IMR-90 (cell line): ENCODE results near the gene GMFB. TPM values are rescaled to one million over a fixed set of nuclear protein-coding genes. Genes with fewer than 3 reads are reported as not detected.

ENCODE experiments used
- ATAC-seq: fragments of 200-7000 bp; cut with Tn5 transposase; 2 replicates; pipeline ENCODE4 v1.9.1; 2020; ENCODE audit warnings: low read depth, mild to moderate bottlenecking, moderate library complexity
- BruUV-seq: library from RNA; stranded (reverse); fragments of 400-500 nt; replicated peaks from 2 replicates; lab custom pipeline; 2021; lab: Mats Ljungman, UMichigan
- CTCF ChIA-PET: fragments of 300-600 bp; formaldehyde crosslinking; extraction: SDS; loops from one replicate; lab custom pipeline; 2021; ENCODE audit warnings: antibody characterized with exemption; lab: Yijun Ruan, JAX
- POLR2A ChIA-PET: fragments of 300-600 bp; sonication (Branson Sonifier 250); formaldehyde crosslinking; loops from one replicate; lab custom pipeline; 2022; ENCODE audit warnings: antibody characterized with exemption; ENCODE audit not compliant: unreplicated experiment; lab: Charles Lee
- DNase-seq: peaks from one replicate; pipeline ENCODE4 v3.0.0; 2013
- H2AFZ ChIP-seq: replicated peaks from 2 replicates; pipeline ENCODE3; 2013; ENCODE audit warnings: low read length, mild to moderate bottlenecking; ENCODE audit not compliant: poor library complexity
- H2AK5ac ChIP-seq: 2 replicates; pipeline ENCODE4 v1.6.1; 2013; ENCODE audit warnings: low read depth, low read length, inconsistent platforms
- H2AK9ac ChIP-seq: replicated peaks from 2 replicates; pipeline ENCODE3; 2013; ENCODE audit warnings: mild to moderate bottlenecking, low read depth, low read length, moderate library complexity; ENCODE audit not compliant: poor library complexity
- H2BK120ac ChIP-seq: 2 replicates; pipeline ENCODE4 v1.6.1; 2013; ENCODE audit warnings: low read depth, low read length, inconsistent platforms
- H2BK15ac ChIP-seq: 3 replicates; pipeline ENCODE4 v1.6.1; 2013; ENCODE audit warnings: low read depth, low read length, inconsistent platforms
- H2BK20ac ChIP-seq: 2 replicates; pipeline ENCODE4 v1.6.1; 2013; ENCODE audit warnings: low read depth, mild to moderate bottlenecking, inconsistent platforms, low read length, moderate library complexity
- H2BK5ac ChIP-seq: 2 replicates; pipeline ENCODE4 v1.6.1; 2013; ENCODE audit warnings: mild to moderate bottlenecking, low read depth, low read length, inconsistent platforms; ENCODE audit not compliant: poor library complexity, severe bottlenecking
- H3K14ac ChIP-seq: replicated peaks from 2 replicates; pipeline ENCODE4 v1.6.1; 2013; ENCODE audit warnings: low read depth, low read length, inconsistent platforms
- H3K18ac ChIP-seq: 2 replicates; pipeline ENCODE4 v1.6.1; 2013; ENCODE audit warnings: low read depth, low read length, control low read depth
- H3K23ac ChIP-seq: 2 replicates; pipeline ENCODE4 v1.6.1; 2013; ENCODE audit warnings: low read depth, low read length, inconsistent platforms
- H3K27ac ChIP-seq: 2 replicates; pipeline ENCODE4 v1.5.1; 2013; ENCODE audit warnings: mild to moderate bottlenecking, control low read depth, low read length; ENCODE audit not compliant: insufficient read depth
- H3K27me3 ChIP-seq: 2 replicates; pipeline ENCODE4 v1.6.1; 2013; ENCODE audit warnings: low read length; ENCODE audit not compliant: control insufficient read depth, insufficient read depth
- H3K36me3 ChIP-seq: 2 replicates; pipeline ENCODE4 v1.6.1; 2013; ENCODE audit warnings: low read length, mixed read lengths; ENCODE audit not compliant: control insufficient read depth, insufficient read depth
- H3K4ac ChIP-seq: 2 replicates; pipeline ENCODE4 v1.6.1; 2013; ENCODE audit warnings: low read depth, low read length, inconsistent platforms
- H3K4me1 ChIP-seq: 2 replicates; pipeline ENCODE4 v1.6.1; 2013; ENCODE audit warnings: low read length, mixed read lengths; ENCODE audit not compliant: control insufficient read depth, insufficient read depth
- H3K4me2 ChIP-seq: 2 replicates; pipeline ENCODE4 v1.6.1; 2013; ENCODE audit warnings: low read depth, mild to moderate bottlenecking, control low read depth, low read length, moderate library complexity
- H3K4me3 ChIP-seq: 2 replicates; pipeline ENCODE4 v1.5.1; 2013; ENCODE audit warnings: low read depth, mild to moderate bottlenecking, control low read depth, low read length, moderate library complexity; ENCODE audit not compliant: insufficient read depth
- H3K56ac ChIP-seq: 2 replicates; pipeline ENCODE4 v1.6.1; 2013; ENCODE audit warnings: low read length, inconsistent platforms; ENCODE audit not compliant: insufficient read depth; ENCODE audit errors: extremely low read depth
- H3K79me1 ChIP-seq, 2 experiments: 2 replicates each; pipeline ENCODE4 v1.6.1; 2013; ENCODE audit warnings: low read length in 2 of 2, inconsistent platforms in 1 of 2, low read depth in 1 of 2
- H3K9ac ChIP-seq: 2 replicates; pipeline ENCODE4 v1.6.1; 2013; ENCODE audit warnings: low read depth, low read length, control low read depth
- H3K9me1 ChIP-seq: 2 replicates; pipeline ENCODE4 v1.6.1; 2013; ENCODE audit warnings: low read length, inconsistent platforms; ENCODE audit not compliant: insufficient read depth
- H3K9me3 ChIP-seq: 2 replicates; pipeline ENCODE4 v1.6.1; 2013; ENCODE audit warnings: low read length; ENCODE audit not compliant: control insufficient read depth, insufficient read depth
- H4K20me1 ChIP-seq: 2 replicates; pipeline ENCODE4 v1.6.1; 2013; ENCODE audit warnings: low read length, inconsistent platforms; ENCODE audit not compliant: insufficient read depth
- H4K5ac ChIP-seq: 2 replicates; pipeline ENCODE4 v1.6.1; 2013; ENCODE audit warnings: mild to moderate bottlenecking, low read depth, low read length, control low read depth
- H4K8ac ChIP-seq, 2 experiments: 2 replicates each; pipeline ENCODE4 v1.6.1; 2013; ENCODE audit warnings: low read depth in 2 of 2, low read length in 2 of 2, control low read depth in 1 of 2, inconsistent platforms in 1 of 2
- H4K91ac ChIP-seq: 2 replicates; pipeline ENCODE4 v1.6.1; 2013; ENCODE audit warnings: low read depth, low read length, inconsistent platforms; ENCODE audit not compliant: insufficient read depth
- MAFK ChIP-seq: IDR thresholded peaks from 2 replicates; pipeline ENCODE4 v1.6.1; 2012; ENCODE audit warnings: low read depth, low read length, improper control_type of control experiment
- NFE2L2 ChIP-seq: fragments of 150-350 bp; IDR thresholded peaks from 2 replicates; pipeline ENCODE4 v1.6.1; 2016; ENCODE audit warnings: low read depth, mild to moderate bottlenecking, low read length
- POLR2A ChIP-seq: IDR thresholded peaks from 2 replicates; pipeline ENCODE4 v1.6.1; 2012; ENCODE audit warnings: mild to moderate bottlenecking, low read depth, low read length
- RAD21 ChIP-seq: IDR thresholded peaks from 2 replicates; pipeline ENCODE4 v1.6.1; 2012; ENCODE audit warnings: low read length, improper control_type of control experiment
- SMC3 ChIP-seq: fragments of 150-350 bp; IDR thresholded peaks from 2 replicates; pipeline ENCODE4 v1.6.1; 2016; ENCODE audit warnings: low read depth, mild to moderate bottlenecking, antibody characterized with exemption, low read length, moderate library complexity
- WGBS, 2 experiments: methylation state at CpG; one replicate each; pipeline versions ENCODE4 v1.1.5 to v1.1.7; 2013; ENCODE audit warnings: missing lambda C conversion rate in 2 of 2; ENCODE audit not compliant: insufficient read length in 1 of 2; ENCODE audit errors: extremely low coverage in 2 of 2; 5-methylcytosine and 5-hydroxymethylcytosine counted together
- dilution Hi-C: fragments of 300-500 bp; cut with HindIII; formaldehyde crosslinking; loops from one replicate; pipeline ENCODE4 v1.14.3; 2018; ENCODE audit warnings: low sequenced_read_pairs; ENCODE audit not compliant: unreplicated experiment
- in situ Hi-C: fragments of 300-500 bp; cut with MboI; formaldehyde crosslinking; loops from 3 replicates; pipeline ENCODE4 v1.14.3; 2019; ENCODE audit warnings: low sequenced_read_pairs, inconsistent platforms, mixed read lengths
- intact Hi-C: fragments of 100-400 bp; cut with micrococcal nuclease; formaldehyde crosslinking; loops from 2 replicates; pipeline ENCODE4 v1.10.0; 2022
- polyA plus RNA-seq, 3 experiments: library from polyadenylated mRNA; depleted of rRNA; stranded (reverse); fragments of >200 nt; gene quantifications; 2 replicates each; pipeline ENCODE4 v1.2.3, GENCODE V29; 2012; ENCODE audit warnings: low replicate concordance in 1 of 3
- total RNA-seq: library from RNA; depleted of rRNA; stranded (reverse); fragments of >200 nt; gene quantifications from 2 replicates; pipeline ENCODE4 v1.2.3, GENCODE V29; 2012
- TF ChIP-seq, protein P1 (sequence below): conservative IDR thresholded peaks from 2 replicates; pipeline ENCODE4 v1.5.1; 2012; ENCODE audit warnings: mild to moderate bottlenecking, low read depth, low read length, improper control_type of control experiment

GMFB gene
- total and polyA plus RNA-seq, 2 of the 4 experiments (the other 2 are of a cell fraction): 22.4 to 59.1 TPM

DNA sequence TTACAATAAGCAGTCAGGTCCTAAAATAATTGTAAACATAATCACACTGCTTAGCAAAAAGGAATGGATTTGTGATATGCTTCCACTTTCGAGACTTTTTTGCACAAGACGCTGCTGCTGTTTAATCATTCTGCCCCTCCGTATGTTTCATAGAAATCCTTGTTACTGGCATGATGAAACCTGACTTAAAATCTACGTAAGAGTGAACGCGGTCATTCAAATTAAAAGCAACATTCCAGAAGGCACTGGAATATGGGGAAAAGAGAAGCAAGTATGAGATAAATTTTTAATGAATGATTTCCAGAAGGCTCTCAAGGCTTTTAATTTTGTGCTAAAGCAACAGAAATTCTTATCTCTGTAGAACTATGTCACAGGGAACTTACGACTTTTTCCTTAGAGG, 48.7 kb downstream of the GMFB start:
- Histone ChIP-seq H3K27me3 (no peaks in the 10 kb centered on the region), H2BK15ac (no peak overlapping the region), H3K9ac (peak overlapping the region; percentile 79; the same call in 1 of the 2 replicates), H4K5ac (no peak overlapping the region; the same call in 1 of the 2 replicates), H3K4me3 (peak overlapping the region; percentile 62), H4K8ac (peak overlapping the region in 1 of 2 experiments; percentile 71; a peak in 3 of 4 replicates), H2BK5ac (peak overlapping the region; percentile 87), H3K4me2 (peak overlapping the region; percentile 91), H3K36me3 (peaks cover 1% of the 10 kb centered on the region; the same call in 1 of the 2 replicates), H2BK120ac (no peak overlapping the region), H4K20me1 (peaks cover 21% of the 10 kb centered on the region), H3K18ac (no peak overlapping the region), H2BK20ac (no peak overlapping the region), H4K91ac (peak overlapping the region; percentile 40; the same call in 1 of the 2 replicates), H3K9me3 (no peaks in the 10 kb centered on the region), H3K4me1 (peaks cover 11% of the 10 kb centered on the region), H2AFZ (no peak overlapping the region), H2AK5ac (no peak overlapping the region), H3K9me1 (peaks cover 8% of the 10 kb centered on the region), H2AK9ac (no peak overlapping the region), H3K56ac (peak overlapping the region; percentile 74; the same call in 1 of the 2 replicates), H3K79me1 (peaks cover 6 to 29% of the 10 kb centered on the region in 2 experiments), H3K14ac (peak overlapping the region; percentile 66), H3K23ac (peak overlapping the region; percentile 66; the same call in 1 of the 2 replicates), H3K27ac (peak overlapping the region; percentile 87; the same call in 1 of the 2 replicates), H3K4ac (no peak overlapping the region; the same call in 1 of the 2 replicates)
- TF ChIP-seq MAFK (no peak), NFE2L2 (no peak), RAD21 (no peak), SMC3 (no peak), POLR2A (no peak)
- TF ChIP-seq, protein P1, sequence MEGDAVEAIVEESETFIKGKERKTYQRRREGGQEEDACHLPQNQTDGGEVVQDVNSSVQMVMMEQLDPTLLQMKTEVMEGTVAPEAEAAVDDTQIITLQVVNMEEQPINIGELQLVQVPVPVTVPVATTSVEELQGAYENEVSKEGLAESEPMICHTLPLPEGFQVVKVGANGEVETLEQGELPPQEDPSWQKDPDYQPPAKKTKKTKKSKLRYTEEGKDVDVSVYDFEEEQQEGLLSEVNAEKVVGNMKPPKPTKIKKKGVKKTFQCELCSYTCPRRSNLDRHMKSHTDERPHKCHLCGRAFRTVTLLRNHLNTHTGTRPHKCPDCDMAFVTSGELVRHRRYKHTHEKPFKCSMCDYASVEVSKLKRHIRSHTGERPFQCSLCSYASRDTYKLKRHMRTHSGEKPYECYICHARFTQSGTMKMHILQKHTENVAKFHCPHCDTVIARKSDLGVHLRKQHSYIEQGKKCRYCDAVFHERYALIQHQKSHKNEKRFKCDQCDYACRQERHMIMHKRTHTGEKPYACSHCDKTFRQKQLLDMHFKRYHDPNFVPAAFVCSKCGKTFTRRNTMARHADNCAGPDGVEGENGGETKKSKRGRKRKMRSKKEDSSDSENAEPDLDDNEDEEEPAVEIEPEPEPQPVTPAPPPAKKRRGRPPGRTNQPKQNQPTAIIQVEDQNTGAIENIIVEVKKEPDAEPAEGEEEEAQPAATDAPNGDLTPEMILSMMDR: no peak
- CTCF ChIA-PET: interaction anchor here (0.5 kb wide), 1 partner anchor 10 kb away, joined by 3 read pairs; no protein-coding TSS in a partner anchor
- ATAC-seq (no peak), DNase-seq (peak; percentile 36)
- dilution Hi-C loops (no loop called here), in situ Hi-C loops (no loop called here), intact Hi-C loops (loop anchor here (5.0 kb wide), 1 partner anchor 73 kb away; no protein-coding TSS in a partner anchor)
- BruUV-seq: no TSS peak
- POLR2A ChIA-PET: no interaction called here
- WGBS, 2 experiments: no CpG with 5 or more reads among the region's 7 CpGs
